BLaER1 treated with 17β-estradiol and CSF1 and Interleukin-3, amounts not matched to agents 10 nM and 100 nM (cell line): ENCODE results near the gene MCC.
"Not testable (repeated sequence)": the region's sequence is repeated elsewhere in the genome, so short reads cannot be mapped to it uniquely, and the experiment has no call there.

ENCODE experiments used
- H3K27ac ChIP-seq, 11 experiments: shearing (Covaris generic); formaldehyde crosslinking; 2 replicates each; pipeline ENCODE4 v1.8.1; 2022
- H3K27me3 ChIP-seq, 11 experiments: shearing (Covaris generic); formaldehyde crosslinking; 2 replicates each; pipeline ENCODE4 v1.8.1; 2022
- H3K36me3 ChIP-seq, 11 experiments: shearing (Covaris generic); formaldehyde crosslinking; 2 replicates each; pipeline ENCODE4 v1.8.1; 2022
- H3K4me1 ChIP-seq, 10 experiments: shearing (Covaris generic); formaldehyde crosslinking; 2 replicates each; pipeline ENCODE4 v1.8.1; 2022
- H3K4me2 ChIP-seq, 11 experiments: shearing (Covaris generic); formaldehyde crosslinking; 2 replicates each; pipeline ENCODE4 v1.8.1; 2022
- H3K4me3 ChIP-seq, 10 experiments: shearing (Covaris generic); formaldehyde crosslinking; 2 replicates each; pipeline ENCODE4 v1.8.1; 2022
- H3K9ac ChIP-seq, 11 experiments: shearing (Covaris generic); formaldehyde crosslinking; 2 replicates each; pipeline ENCODE4 v1.8.1; 2022
- H3K9me3 ChIP-seq, 11 experiments: shearing (Covaris generic); formaldehyde crosslinking; replicated peaks in 1 of 11; 2 replicates each; pipeline ENCODE4 v1.8.1; 2022
- H4K20me1 ChIP-seq, 11 experiments: shearing (Covaris generic); formaldehyde crosslinking; 2 replicates each; pipeline ENCODE4 v1.8.1; 2022
- Cebpa-rat ChIP-seq, 11 experiments: shearing (Covaris generic); IDR thresholded peaks; 2 replicates each; pipeline ENCODE4 v1.8.1; 2022

Gene MCC

GRCh38 chr5:113081881-113082546 lies 406.2 kb downstream of the MCC start:
- H3K4me2 ChIP-seq: no peak overlapping the region

GRCh38 chr5:113081091-113081839 lies 407.0 kb downstream of the MCC start:
- H3K4me1 ChIP-seq: peaks cover 0 to 7% (median 0%) of the 10 kb centered on the region in 10 experiments; a peak in 1 of 20 replicates
- no peak for TF ChIP-seq Cebpa-rat (IDR thresholded peaks at IDR 0.05)
- peaks cover 2 to 13% (median 5%) of the 10 kb centered on the region in 11 experiments; a peak in 13 of 22 replicates for H3K9me3 ChIP-seq
- no peaks in the 10 kb centered on the region for H3K36me3 ChIP-seq
- no peaks in the 10 kb centered on the region for H4K20me1 ChIP-seq
- no peaks in the 10 kb centered on the region for H3K27me3 ChIP-seq
- no peak overlapping the region for H3K27ac ChIP-seq
- no peak overlapping the region for H3K4me2 ChIP-seq
- no peak overlapping the region for H3K9ac ChIP-seq
- H3K4me3 ChIP-seq: no peak overlapping the region

More at GRCh38 chr5:113081881-113082546, 406.2 kb downstream of the MCC start:
- H3K9me3 ChIP-seq: peaks cover 0 to 6% (median 0%) of the 10 kb centered on the region in 11 experiments; a peak in 1 of 22 replicates
- no peaks in the 10 kb centered on the region for H4K20me1 ChIP-seq
- no peaks in the 10 kb centered on the region for H3K27me3 ChIP-seq
- no peak overlapping the region for H3K27ac ChIP-seq
- no peaks in the 10 kb centered on the region for H3K36me3 ChIP-seq
- peaks cover 0 to 9% (median 0%) of the 10 kb centered on the region in 10 experiments; a peak in 1 of 20 replicates for H3K4me1 ChIP-seq
- H3K9ac ChIP-seq: no peak overlapping the region
- no peak for TF ChIP-seq Cebpa-rat (IDR thresholded peaks at IDR 0.05)
- H3K4me3 ChIP-seq: no peak overlapping the region

- H3K4me2 ChIP-seq, H3K9ac ChIP-seq, H3K36me3 ChIP-seq, H3K27me3 ChIP-seq, H3K4me3 ChIP-seq, H3K27ac ChIP-seq, H4K20me1 ChIP-seq, H3K4me1 ChIP-seq: not testable (repeated sequence)
- peaks cover 22 to 37% (median 30%) of the 10 kb centered on the region in 11 experiments; a peak in 21 of 22 replicates for H3K9me3 ChIP-seq
Measured at GRCh38 chr5:113076649-113077048, 411.6 kb downstream of the MCC start.

- Histone ChIP-seq H3K4me1 (no peaks in the 10 kb centered on the region), H3K36me3 (no peaks in the 10 kb centered on the region)
- TF ChIP-seq Cebpa-rat (IDR thresholded peaks at IDR 0.05): no peak
Measured at GRCh38 chr5:113075019-113075418, 413.2 kb downstream of the MCC start.

GRCh38 chr5:113073629-113074034 lies 414.6 kb downstream of the MCC start:
- H4K20me1 ChIP-seq, H3K27me3 ChIP-seq, H3K27ac ChIP-seq, H3K4me3 ChIP-seq, H3K9ac ChIP-seq, H3K4me2 ChIP-seq, H3K36me3 ChIP-seq: not testable (repeated sequence)
- H3K9me3 ChIP-seq: peaks cover 23 to 46% (median 31%) of the 10 kb centered on the region in 11 experiments; a peak in 21 of 22 replicates
- peaks cover 0 to 12% (median 8%) of the 10 kb centered on the region in 10 experiments; a peak in 13 of 20 replicates for H3K4me1 ChIP-seq

More at GRCh38 chr5:113075019-113075418, 413.2 kb downstream of the MCC start:
- H3K9me3 ChIP-seq: peaks cover 22 to 37% (median 30%) of the 10 kb centered on the region in 11 experiments; a peak in 21 of 22 replicates
- H3K27ac ChIP-seq: no peak overlapping the region
- no peaks in the 10 kb centered on the region for H3K27me3 ChIP-seq
- H3K9ac ChIP-seq: no peak overlapping the region
- no peaks in the 10 kb centered on the region for H4K20me1 ChIP-seq
- no peak overlapping the region for H3K4me3 ChIP-seq
- no peak overlapping the region for H3K4me2 ChIP-seq

GRCh38 chr5:113071401-113071800 lies 416.9 kb downstream of the MCC start:
- Histone ChIP-seq H3K4me1 (peaks cover 0 to 24% (median 10%) of the 10 kb centered on the region in 10 experiments; a peak in 13 of 20 replicates), H3K36me3 (no peaks in the 10 kb centered on the region), H3K4me3 (no peak overlapping the region), H3K9me3 (peaks cover 18 to 61% (median 31%) of the 10 kb centered on the region in 11 experiments; a peak in 21 of 22 replicates), H3K27ac (no peak overlapping the region), H4K20me1 (no peaks in the 10 kb centered on the region), H3K27me3 (no peaks in the 10 kb centered on the region), H3K4me2 (no peak overlapping the region), H3K9ac (no peak overlapping the region)
- TF ChIP-seq Cebpa-rat (IDR thresholded peaks at IDR 0.05): no peak

GRCh38 chr5:113070901-113071300 lies 417.4 kb downstream of the MCC start:
- Histone ChIP-seq H3K27ac (no peak overlapping the region), H4K20me1 (no peaks in the 10 kb centered on the region), H3K4me3 (no peak overlapping the region), H3K9me3 (peaks cover 13 to 56% (median 26%) of the 10 kb centered on the region in 11 experiments; a peak in 21 of 22 replicates), H3K4me1 (peaks cover 0 to 25% (median 10%) of the 10 kb centered on the region in 10 experiments; a peak in 13 of 20 replicates), H3K36me3 (no peaks in the 10 kb centered on the region), H3K9ac (no peak overlapping the region), H3K27me3 (no peaks in the 10 kb centered on the region), H3K4me2 (no peak overlapping the region)
- TF ChIP-seq Cebpa-rat (IDR thresholded peaks at IDR 0.05): no peak

- no peaks in the 10 kb centered on the region for H3K27me3 ChIP-seq
- H3K4me2 ChIP-seq: peak overlapping the region in 6 of 11 experiments; percentile 1 to 51 (median 24); a peak in 9 of 22 replicates
- no peak overlapping the region for H3K4me3 ChIP-seq
- no peaks in the 10 kb centered on the region for H3K36me3 ChIP-seq
- no peaks in the 10 kb centered on the region for H4K20me1 ChIP-seq
- TF ChIP-seq Cebpa-rat (IDR thresholded peaks at IDR 0.05): no peak
- H3K4me1 ChIP-seq: peaks cover under 1 to 33% (median 11%) of the 10 kb centered on the region in 10 experiments; a peak in 14 of 20 replicates
- no peak overlapping the region for H3K27ac ChIP-seq
- H3K9me3 ChIP-seq: peaks cover 0 to 35% (median 5%) of the 10 kb centered on the region in 11 experiments; a peak in 9 of 22 replicates
- no peak overlapping the region for H3K9ac ChIP-seq
Measured at GRCh38 chr5:113068559-113068958, 419.7 kb downstream of the MCC start.

GRCh38 chr5:113067635-113068344 lies 420.5 kb downstream of the MCC start:
- no peak for TF ChIP-seq Cebpa-rat (IDR thresholded peaks at IDR 0.05)
- Histone ChIP-seq H3K4me2 (no peak overlapping the region), H3K36me3 (no peaks in the 10 kb centered on the region)

More at GRCh38 chr5:113067635-113068344, 420.5 kb downstream of the MCC start:
- no peak overlapping the region for H3K9ac ChIP-seq
- no peaks in the 10 kb centered on the region for H4K20me1 ChIP-seq
- H3K4me1 ChIP-seq: peaks cover 8 to 40% (median 19%) of the 10 kb centered on the region in 10 experiments
- no peaks in the 10 kb centered on the region for H3K27me3 ChIP-seq
- no peak overlapping the region for H3K4me3 ChIP-seq
- no peak overlapping the region for H3K27ac ChIP-seq
- peaks cover 0 to 29% (median 0%) of the 10 kb centered on the region in 11 experiments; a peak in 6 of 22 replicates for H3K9me3 ChIP-seq
